Stimulated activated CD4-positive, alpha-beta T cell treated with anti-CD3 and anti-CD28 coated beads, Interleukin-4, amount 100 ng/mL, for 4 hours (primary cell): ENCODE measurements around the gene LRMDA.

ENCODE experiments used
- DNase-seq, 2 experiments: peaks; one replicate each; pipeline ENCODE4 v3.0.0-alpha.2; 2020

Gene LRMDA

DNA sequence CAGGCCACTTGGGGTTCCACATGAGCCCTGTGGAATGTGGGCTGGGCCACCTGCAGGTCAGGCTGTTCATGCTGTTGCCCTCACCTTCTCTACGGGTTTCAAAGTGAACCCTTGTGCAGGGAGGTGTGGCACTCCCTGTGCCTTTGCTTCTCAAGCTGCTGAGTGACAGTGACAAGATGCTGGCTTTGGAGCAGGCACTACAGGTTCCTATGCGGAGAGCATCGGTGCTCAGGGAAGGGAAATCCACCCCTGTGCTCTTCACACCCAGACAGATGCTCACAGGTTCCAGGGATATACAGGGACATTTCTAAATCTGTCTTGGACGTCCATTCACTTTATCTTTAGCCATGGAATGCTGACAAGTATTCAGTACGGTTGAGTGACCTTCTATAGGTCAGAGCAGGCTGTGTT lies 1005.0 kb downstream of the LRMDA start:
- DNase-seq: no peak

DNA sequence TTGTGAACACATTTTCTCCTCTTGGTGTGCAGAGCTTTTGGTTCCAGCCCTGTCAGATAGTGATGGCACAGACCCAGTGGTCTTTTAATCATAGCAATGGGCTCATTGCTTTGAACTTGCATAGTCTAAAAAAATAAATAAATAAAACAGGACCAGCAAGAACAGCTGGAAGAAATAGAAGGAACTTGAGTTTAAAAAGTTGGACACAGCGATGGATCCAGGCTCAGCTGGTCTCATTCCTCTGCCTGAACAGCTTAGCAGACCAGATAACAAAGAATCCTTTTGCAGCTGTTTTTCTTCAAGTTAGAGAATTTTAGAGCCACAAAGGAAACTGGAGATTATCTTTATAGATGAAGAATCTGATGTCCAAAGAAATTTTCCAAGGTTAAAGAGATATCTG lies 1005.6 kb downstream of the LRMDA start:
- DNase-seq: no peak

DNA sequence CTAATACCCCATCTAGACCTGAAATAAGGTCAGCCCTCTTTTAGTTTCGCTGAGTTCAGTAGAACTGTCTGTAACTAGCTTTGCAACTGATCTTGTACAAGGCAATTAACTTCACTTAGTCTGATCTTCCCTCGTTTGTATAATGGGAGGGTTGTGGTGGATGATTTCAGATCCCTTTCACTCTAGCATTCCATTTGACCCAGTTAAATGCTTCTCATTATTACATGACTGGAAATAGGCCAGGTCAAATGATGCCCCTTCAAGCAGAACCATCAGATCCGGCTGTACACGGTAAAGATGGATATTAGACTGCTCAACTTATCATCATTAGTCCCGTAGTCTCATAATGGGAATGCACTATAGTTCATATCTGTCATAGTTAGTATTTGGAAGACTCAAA lies 1009.0 kb downstream of the LRMDA start:
- DNase-seq: no peak

DNA sequence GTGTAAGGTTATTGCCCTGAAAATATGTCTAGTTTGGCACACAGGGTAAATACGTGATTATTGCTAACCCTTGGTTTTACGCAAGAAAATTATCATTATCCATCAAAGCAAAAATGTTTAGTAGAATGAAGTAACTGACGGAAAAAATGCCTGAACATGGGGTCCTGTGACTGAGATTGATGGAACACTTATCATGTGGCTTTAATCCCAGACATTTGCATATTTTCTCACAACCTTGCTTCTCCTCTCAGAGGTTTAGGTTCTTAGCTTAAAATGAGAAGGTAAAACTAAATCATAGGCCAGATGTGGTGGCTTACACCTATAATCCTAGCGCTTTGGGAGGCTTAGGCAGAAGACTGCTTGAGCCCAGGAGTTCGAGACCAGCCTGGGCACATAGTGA lies 1010.7 kb downstream of the LRMDA start:
- DNase-seq: no peak

DNA sequence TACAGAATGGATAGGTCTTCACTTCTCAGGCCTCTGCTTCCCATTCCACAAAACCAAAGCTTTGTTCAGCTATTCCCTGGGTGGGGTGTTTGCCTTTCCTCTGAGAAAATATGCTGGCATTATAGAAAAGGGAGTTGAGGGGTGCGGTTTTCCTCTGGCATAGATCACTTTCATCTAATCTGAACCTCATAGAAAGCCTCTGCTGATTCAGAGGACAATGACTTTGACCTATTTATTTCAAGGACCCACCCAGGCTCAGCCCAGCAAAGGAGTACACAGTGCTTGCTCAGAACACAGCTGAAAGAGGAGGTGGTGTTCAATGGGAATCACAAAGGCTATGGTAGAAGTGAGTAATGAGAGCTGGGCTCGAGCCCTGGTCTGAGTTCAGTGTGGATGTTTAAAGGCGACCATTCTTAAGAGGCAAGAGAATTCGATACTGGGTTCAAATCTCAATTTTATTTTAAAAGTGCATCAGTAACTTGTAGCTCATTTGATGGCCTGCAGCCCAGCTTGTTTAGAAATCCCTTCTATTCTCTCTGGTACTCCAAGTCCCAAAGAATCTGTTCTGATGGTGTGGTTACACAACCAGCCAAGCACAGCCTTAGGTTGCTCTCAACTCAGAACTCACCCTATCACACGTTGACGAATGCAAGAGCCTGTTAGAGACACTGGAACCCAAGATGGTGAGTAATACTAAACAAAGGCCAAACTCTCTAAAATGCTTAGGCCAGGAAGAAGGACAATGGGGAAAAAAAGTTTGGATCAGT lies 1012.8 kb downstream of the LRMDA start:
- DNase-seq: no peak

DNA sequence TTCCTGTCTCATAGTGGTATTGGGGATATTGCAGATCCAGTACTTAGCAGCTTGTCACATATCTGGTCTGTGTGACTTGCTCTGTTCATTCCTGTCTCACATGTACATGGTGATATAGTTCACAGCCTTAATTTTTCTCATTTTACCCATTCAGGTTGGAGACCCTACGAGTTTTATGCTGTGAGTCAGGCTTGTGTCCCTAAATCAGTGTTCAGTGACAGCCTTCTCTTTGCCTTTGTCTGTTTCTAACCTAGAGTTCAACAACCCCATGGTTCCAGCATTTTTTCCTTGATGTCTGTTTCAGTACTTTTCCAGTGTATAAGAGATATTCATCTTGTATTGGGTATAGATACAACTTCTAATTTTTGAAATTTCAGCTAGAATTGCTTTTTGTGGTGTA lies 1016.2 kb downstream of the LRMDA start:
- no peak for DNase-seq

DNA sequence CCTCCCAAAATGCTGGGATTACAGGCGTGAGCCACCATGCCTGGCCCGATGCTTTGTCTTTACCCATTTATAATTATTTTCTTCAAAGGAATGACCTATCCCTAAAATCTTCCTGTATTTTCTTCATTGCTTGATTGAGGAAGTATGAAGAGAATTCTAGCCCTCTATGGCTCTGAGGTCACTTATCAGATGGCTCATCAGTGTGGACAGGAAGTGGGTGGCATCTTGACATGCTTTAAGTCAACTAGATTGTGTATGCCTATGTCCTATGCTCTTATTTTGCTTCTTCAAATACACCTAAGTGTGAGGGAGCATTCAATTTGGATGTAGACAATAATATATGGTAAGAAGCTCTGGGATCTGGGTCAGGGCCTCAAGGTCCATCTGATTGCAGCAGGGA lies 1020.5 kb downstream of the LRMDA start:
- no peak for DNase-seq

DNA sequence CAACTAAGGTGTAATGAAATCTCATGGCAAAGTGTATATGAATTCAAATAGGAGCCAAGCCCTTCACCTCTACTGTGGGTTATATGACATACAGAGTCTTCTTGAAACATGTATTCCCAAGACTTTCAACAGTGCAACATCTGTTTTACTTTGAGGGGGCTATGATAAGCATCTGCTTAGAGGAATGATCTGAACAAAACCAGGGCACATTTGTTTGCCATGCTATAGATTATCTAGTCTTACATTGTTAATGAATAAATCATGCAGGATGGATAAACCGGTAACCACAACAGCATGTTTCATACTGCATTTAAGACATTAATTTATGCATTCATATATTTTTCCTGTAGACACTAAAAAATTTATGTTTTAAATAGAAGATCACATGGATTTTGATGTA lies 1021.9 kb downstream of the LRMDA start:
- DNase-seq: no peak

DNA sequence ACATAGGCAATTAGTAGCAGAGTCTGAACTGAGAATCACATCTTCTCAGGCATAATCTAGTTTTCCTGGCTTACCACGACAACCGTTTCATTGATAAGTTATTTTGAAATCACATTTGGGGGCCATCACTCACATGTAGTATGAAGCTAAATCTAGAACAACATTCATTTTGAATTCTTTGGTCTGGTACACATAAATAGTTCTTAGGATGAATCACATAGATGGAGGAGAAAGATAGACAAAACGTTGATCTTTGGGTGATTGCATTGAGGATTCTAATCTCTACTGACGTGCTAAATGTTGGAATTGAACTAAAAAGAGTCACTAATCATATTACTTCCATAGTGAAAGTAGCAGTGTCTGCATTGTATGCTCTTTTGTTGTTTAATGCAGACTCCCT lies 1022.6 kb downstream of the LRMDA start:
- no peak for DNase-seq

DNA sequence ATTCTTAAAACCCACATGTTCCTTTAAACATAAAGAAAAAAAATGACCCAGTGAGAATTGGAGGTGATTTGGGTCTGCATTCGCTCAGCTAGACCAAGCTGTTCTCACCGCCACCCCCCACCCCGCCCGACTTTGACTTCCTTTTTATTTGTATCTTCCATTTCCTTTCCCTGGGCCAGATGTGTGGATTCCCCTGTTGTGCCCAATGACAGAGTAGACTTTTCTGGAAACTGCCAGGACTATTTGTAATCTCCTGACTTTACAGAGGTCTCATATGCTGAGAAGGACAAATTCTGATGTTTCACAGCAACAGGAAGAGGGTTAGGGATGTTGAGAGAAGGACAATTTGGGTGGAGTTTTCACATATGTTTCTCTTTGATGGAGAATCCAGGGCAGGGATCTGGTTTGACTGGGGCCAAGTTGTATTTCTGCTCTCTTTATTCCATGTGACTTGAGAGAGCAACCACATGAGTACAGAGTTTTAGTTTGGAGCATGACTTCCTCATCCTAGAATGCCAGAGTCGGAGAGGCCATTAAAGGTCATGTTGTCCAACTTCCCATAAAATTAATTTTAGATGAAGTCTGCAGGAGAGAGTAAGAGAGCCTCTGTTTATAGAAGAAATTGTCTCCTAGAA lies 1023.2 kb downstream of the LRMDA start:
- DNase-seq: no peak

DNA sequence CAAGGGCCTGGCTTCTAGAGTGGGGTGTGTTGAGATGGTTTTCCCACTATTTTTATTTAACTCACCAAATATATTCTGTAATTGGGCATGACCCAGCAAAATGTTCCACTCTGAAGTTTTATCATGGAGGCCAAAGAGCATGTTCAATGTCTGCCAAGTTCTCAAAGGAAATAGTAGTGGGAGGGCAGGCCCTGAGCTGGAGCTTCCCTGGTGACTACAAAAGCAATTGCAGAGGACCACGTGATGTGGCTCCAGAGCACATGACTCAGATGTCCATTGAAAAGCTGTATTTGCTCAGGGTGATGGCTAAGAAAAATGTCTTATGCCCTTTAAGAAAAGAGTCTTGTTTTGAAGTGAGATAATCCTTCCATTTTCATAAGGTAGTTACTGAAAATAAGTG lies 1024.8 kb downstream of the LRMDA start:
- DNase-seq: no peak

DNA sequence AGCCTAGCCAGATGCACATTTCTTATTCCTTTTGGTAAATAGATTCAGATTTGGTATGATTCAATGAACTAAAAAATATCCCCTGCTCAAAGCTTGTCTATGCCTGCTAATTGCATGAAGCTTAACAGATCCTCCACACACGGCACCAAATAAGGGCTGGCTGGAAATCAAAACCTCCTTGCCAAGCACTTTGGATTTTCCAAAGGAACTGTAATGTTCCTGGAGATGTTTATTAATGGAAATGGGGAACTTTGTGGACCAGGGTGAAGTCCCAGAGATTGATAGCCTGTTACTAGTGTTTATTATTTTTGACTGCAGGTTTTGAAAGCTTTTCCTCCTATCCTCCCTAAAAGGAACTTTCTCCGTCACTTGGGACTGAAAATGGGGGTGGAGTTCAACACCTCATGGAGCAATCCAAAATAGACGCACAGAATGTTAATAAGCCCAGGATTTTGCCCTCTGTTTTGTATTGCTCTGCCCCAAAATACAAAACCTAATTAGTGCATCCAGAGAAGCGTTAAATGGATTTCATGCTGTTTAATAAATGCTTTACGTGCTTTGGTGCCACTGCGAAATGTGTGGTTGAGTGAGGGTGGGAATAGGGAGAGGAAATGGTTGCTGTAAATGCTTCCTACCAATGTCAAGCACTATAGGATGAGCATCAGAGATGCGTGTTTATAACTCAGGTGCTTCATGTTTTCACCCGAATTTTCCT lies 1027.7 kb downstream of the LRMDA start:
- DNase-seq: no peak

DNA sequence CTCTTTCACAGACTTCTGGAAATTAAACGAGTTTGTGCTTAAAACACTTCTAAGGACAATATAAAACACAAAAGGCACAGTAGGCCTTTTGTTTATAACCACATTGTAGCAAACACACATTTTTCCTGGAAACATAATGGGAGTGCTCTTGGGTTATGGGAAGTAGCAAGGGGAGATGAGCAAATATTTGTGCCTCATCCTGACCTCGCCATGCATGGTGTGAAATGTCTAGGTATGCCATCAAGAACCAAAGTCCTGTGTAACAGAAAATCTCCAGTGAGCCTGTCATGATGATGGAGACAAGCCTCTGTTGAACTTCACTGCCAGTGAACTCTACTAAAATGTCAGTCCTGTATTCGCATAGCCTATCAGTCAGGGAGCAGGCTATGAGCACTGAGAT lies 1029.6 kb downstream of the LRMDA start:
- DNase-seq: no peak

DNA sequence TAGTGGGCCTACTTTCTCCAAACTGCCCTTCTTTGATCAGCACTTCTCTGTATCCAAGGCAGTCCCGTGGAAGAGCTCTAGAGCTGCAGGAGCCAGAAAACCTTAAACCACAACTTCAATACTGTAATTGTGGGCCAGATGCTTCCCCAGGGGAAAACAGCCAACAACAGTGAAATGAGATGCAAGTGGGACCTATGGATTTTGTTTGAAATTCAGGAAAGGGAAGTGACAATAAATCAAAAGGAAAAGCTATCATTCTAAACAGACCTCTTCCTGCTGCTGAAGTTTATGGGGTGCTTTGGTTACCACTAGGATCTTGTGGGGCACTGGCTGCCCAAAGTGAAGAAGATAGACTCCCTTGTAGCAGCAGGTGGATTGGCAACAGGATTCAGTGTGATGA lies 1031.7 kb downstream of the LRMDA start:
- DNase-seq: no peak

DNA sequence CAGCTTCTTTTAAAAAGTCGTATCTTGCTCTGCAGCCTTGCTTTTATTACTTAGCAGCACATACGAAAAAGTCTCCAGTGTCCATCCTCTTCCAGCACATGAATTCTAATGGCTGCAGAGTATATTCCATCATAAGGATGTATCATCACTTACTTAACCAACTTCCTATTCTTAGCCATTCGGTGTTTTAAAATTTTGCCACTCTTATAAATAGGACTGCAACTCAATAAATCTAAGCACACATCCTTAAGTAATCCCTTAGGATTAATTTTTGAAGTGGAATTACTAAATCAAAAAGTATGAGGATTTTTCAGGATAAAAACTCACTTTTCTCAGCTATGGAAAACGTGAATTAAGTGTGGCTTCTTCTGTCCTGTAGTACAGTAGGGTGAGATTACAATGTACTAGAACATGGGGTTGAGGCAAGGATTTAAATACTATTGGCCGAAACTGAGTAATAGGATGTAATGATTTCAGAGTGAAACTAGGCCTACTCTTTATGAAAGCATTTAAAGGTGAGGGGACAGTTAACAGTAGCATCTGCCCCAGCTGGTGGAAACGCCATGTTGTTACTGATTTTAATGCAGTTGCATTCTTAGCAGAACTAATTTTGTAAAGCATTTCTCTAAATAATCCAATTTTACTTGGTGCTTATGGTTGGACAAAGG lies 1035.5 kb downstream of the LRMDA start:
- no peak for DNase-seq

DNA sequence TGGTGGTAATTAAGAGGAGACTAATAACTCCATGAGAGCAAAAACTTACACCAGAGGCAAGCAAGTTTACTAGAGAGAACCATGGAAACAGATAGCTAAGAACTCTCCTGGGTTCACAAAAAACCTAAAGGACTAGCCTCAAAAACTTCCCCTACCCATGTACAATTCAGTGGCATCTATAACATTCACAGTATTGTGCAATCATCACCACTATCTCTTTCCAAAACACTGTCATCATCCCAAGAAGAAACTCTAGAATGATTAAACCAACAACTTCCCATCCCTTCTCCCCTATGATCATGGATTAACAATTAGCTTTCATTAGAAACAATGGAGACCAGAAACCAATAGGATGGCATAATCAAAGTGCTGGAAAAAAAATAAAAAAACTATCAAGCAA lies 1038.3 kb downstream of the LRMDA start:
- DNase-seq: no peak

DNA sequence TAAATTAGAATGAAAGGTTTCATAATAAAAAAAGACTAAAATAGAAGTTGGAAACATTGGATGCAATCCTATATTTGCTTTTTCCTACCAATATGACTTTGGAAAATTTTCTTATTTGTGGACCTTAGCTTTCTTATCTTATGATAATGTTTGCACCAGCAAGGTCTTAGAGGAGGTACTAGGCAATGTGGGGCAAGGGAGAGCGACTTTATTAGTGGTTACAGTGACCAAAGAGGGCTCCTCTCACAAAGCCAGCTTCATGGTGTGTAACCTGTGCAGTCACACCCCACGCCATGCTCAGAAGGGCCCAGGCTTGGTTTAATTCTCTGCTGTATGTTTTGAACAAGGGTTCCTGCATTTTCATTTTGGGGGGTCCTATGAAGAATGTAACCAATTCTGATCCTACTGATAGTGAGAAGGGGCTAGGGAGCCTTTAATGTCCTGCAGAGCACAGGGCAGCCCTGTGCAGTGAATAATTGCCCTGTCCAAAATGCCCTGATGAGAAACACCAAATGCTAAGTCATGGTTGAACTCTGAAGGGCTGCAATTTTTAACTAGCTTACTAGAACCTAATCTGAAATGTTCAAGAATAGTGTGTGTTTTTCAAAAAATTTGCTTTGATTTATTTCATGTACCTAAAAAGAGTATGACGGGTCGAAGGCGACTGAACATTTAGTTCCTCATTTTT lies 1047.8 kb downstream of the LRMDA start:
- no peak for DNase-seq

DNA sequence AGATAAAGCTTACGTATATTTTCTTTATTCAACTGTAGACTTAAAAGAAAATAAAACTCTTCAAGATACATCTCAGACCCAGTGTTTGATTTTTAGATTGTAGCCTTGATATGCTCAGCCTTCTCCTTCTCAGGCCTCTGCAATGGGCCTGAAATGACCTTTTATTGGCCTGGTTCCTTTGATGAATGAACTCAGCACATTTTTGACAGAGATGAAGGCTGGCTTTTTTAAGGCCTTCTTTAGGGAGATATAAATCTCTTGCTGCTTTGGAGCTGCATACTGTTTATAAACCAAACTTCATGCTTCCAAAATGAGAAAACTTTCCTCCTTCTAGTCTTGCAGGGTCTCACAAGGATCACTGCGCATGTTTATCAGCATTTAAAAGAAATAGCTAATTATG lies 1049.8 kb downstream of the LRMDA start:
- no peak for DNase-seq

DNA sequence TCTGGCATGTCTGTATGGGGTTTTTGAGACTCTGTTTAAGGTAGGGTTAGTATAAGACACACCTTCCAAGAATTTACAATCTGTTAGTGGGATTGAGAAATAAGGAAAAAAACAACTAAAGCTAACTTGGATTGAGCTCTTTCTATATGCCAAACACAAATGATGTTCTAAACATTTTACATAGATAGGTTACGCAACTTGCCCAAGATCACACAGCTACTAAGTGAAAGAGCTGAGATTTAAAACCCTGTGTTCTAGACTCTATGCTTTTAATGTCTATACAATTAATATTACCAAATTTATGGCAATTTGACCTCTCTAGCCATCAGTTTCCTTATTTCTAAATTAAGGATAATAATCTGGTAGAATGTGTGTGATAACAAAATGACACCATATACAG lies 1056.2 kb downstream of the LRMDA start:
- no peak for DNase-seq

DNA sequence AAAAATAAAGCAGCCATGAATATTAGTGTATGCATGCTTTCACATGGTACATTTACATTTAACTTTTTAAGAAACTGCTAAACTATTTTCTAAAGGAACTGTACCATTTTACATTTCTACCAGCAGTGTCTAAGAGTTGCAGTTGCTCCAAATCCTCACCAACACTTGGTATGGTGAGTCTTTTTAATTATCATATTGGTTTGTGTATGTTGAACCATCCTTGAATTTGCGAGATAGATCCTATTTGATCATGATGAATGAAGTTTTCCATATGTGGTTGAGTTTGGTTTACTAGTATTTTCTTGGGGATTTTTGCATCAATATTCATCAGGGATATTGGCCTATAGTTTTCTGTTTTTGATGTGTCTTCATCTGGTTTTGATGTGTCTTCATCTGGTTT lies 1057.2 kb downstream of the LRMDA start:
- no peak for DNase-seq

DNA sequence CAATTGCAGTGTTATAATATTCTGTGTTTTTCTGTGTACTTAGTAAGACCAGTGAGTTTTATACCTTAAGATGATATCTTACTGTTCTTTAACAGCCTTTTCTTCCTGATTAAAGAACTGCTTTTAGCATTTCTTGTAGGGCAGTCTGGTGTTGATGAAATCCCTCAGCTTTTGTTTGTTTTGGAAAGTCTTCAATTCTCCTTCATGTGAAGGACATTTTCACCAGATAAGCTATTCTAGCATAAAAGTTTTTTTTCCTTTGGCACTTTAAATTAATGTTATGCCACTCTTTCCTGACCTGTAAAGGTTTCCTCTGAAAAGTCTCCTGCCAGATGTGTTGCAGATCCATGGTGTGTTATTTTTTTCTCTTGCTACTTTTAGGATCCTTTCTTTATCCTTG lies 1059.8 kb downstream of the LRMDA start:
- DNase-seq: no peak

DNA sequence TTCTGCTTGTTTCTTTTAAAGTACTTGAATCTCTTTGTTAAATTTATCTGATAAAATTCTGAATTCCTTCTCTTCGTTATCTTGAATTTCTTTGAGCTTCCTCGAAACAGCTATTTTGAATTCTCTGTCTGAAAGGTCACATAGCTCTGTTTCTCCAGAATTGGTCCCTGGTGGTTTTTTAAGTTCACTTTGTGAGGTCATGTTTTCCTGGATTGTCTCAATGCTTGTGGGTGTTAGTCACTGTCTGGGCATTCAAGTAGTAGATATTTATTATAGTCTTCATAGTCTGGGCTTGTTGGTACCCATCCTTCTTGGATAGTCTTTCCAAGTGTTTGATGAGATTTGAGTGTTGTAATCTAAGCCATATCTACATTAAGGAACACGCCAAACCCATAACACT lies 1060.6 kb downstream of the LRMDA start:
- DNase-seq: no peak
